ENCODE measurements around the gene GCH1. TPM values are rescaled to one million over a fixed set of nuclear protein-coding genes. Genes with fewer than 3 reads are reported as not detected.

The GCH1 gene
- total RNA-seq, 4 donors from 2014 or later = 6.9 to 13.2 (median 8.1) TPM

GRCh38 chr14:54829486-54830224, 73.0 kb downstream of the GCH1 start:
- peaks cover 0 to 12% (median 0%) of the 10 kb centered on the region in 4 donors for H3K9me3 ChIP-seq
- DNase-seq (ENCODE audit: low spot score in 2 of 2) = no peak
- no peak overlapping the region for H3K4me3 ChIP-seq
- H3K27me3 ChIP-seq = no peaks in the 10 kb centered on the region
- no peaks in the 10 kb centered on the region for H3K36me3 ChIP-seq
- WGBS, 2 donors = 65 to 70% methylated on average over 8 of the region's 8 CpGs
- TF ChIP-seq CTCF (IDR thresholded peaks at IDR 0.05) = no peak
- TF ChIP-seq POLR2A (IDR thresholded peaks at IDR 0.05) = no peak
- no peak for TF ChIP-seq EP300 (IDR thresholded peaks at IDR 0.05)
- no peak overlapping the region for H3K27ac ChIP-seq
- H3K4me1 ChIP-seq = no peaks in the 10 kb centered on the region

- Histone ChIP-seq H3K4me3 (no peak overlapping the region), H3K4me1 (no peaks in the 10 kb centered on the region), H3K9me3 (peaks cover 0 to 29% (median 8%) of the 10 kb centered on the region in 4 donors), H3K27me3 (no peaks in the 10 kb centered on the region), H3K27ac (no peak overlapping the region), H3K36me3 (no peaks in the 10 kb centered on the region)
- 84% methylated on average over 1 of the region's 1 CpG for WGBS, 2 donors
- no peak for DNase-seq (ENCODE audit: low spot score in 2 of 2)
- TF ChIP-seq EP300 (IDR thresholded peaks at IDR 0.05) = no peak
- TF ChIP-seq CTCF (IDR thresholded peaks at IDR 0.05) = no peak
- TF ChIP-seq POLR2A (IDR thresholded peaks at IDR 0.05) = no peak
Observed at GRCh38 chr14:54828037-54828436, 74.6 kb downstream of the GCH1 start.

- Histone ChIP-seq H3K9me3 (peaks cover 0 to 32% (median 8%) of the 10 kb centered on the region in 4 donors), H3K4me1 (no peaks in the 10 kb centered on the region), H3K27me3 (no peaks in the 10 kb centered on the region), H3K36me3 (no peaks in the 10 kb centered on the region), H3K4me3 (no peak overlapping the region), H3K27ac (no peak overlapping the region)
- WGBS, 2 donors = 95 to 97% methylated on average over 2 of the region's 2 CpGs
- no peak for DNase-seq (ENCODE audit: low spot score in 2 of 2)
- TF ChIP-seq EP300 (IDR thresholded peaks at IDR 0.05) = no peak
- TF ChIP-seq POLR2A (IDR thresholded peaks at IDR 0.05) = no peak
- TF ChIP-seq CTCF (IDR thresholded peaks at IDR 0.05) = no peak
Observed at GRCh38 chr14:54823757-54824549, 78.7 kb downstream of the GCH1 start.

GRCh38 chr14:54822685-54823084, 79.9 kb downstream of the GCH1 start:
- H3K36me3 ChIP-seq = no peaks in the 10 kb centered on the region
- no peaks in the 10 kb centered on the region for H3K27me3 ChIP-seq
- DNase-seq (ENCODE audit: low spot score in 2 of 2) = no peak
- H3K9me3 ChIP-seq = peaks cover 0 to 32% (median 8%) of the 10 kb centered on the region in 4 donors
- TF ChIP-seq POLR2A (IDR thresholded peaks at IDR 0.05) (no peak), CTCF (IDR thresholded peaks at IDR 0.05) (no peak), EP300 (IDR thresholded peaks at IDR 0.05) (no peak)
- H3K27ac ChIP-seq = no peak overlapping the region
- peaks cover 0 to 5% (median 0%) of the 10 kb centered on the region in 4 donors for H3K4me1 ChIP-seq
- no peak overlapping the region for H3K4me3 ChIP-seq

All from tibial nerve (tissue), 4 donors.